Fibroblast of peridontal ligament (primary cell): ENCODE results near the gene RAPH1.
"Not testable (repeated sequence)": the region's sequence is repeated elsewhere in the genome, so short reads cannot be mapped to it uniquely, and the experiment has no call there.

ENCODE experiments used
- DNase-seq: peaks from one replicate; pipeline ENCODE4 v3.0.0-alpha.2; 2010; ENCODE audit errors: extremely low read depth

The RAPH1 gene

DNA sequence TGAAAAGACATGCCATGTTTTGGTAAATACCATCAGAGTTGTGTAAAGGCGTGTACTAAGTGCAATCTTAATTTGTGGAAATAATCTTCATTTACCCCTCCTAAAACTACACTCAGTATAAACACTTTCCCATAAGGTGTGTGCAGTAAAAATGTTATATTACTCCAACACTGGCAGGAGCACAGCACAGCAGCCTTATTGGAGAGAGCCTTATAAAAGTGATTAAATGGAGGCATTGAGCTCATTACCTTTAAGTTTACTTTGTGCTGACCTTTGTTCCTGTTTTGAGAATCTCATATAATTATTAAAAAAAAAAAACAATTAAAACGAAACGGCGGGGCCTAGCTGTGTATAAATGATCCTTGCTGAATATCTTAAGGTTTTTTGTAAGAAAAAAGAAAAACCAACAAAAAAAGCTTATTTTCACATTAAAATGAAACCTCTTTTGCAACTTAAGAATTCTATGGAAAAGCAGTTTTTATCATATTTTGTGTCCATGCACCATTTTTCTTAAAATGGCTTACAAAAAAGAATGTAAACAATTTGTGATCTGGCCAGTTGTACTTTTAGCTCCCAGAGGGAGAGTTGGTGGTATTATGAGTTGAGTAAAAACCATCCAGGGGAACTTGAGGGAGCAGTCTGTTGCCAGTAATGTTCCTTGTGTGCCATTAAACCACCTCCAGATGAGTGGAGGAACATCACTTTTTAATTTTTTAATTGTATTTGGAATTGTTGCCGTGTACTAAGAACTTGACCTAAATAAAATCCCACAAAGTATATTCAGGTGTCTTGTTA lies 103.5 kb downstream of the RAPH1 start:
- DNase-seq: peak; percentile 68

DNA sequence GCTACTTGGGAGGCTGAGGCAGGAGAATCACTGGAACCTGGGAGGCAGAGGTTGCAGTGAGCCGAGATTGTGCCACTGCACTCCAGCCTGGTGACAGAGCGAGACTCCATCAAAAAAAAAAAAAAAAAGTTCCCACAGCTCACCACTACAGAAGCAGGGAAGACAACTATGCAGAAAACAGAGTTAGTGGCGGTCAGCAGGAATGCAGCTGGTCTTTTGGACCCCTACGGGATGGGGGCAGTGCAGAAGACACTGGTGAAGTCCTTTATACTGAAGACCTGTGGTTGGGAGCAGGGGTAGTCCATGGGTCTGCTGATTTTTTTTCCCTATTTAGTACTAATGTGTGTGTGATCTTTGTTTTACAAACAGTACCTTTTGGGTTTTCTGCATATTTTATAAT lies 105.5 kb downstream of the RAPH1 start:
- DNase-seq: not testable (repeated sequence)

DNA sequence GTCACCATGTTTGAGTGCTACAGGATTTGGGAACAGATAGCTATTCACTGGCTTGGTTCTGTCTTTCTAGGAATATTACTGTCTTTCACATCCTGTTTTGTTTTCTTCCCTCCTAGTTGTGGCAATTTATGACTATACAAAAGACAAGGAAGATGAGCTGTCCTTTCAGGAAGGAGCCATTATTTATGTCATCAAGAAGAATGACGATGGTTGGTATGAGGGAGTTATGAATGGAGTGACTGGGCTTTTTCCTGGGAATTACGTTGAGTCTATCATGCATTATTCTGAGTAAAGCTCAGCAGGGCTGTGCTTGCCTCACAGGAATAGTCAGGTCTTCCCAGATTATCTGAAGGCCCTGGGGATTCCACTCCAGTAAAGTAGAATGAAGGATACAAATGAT lies 108.0 kb downstream of the RAPH1 start:
- DNase-seq: peak; percentile 61

DNA sequence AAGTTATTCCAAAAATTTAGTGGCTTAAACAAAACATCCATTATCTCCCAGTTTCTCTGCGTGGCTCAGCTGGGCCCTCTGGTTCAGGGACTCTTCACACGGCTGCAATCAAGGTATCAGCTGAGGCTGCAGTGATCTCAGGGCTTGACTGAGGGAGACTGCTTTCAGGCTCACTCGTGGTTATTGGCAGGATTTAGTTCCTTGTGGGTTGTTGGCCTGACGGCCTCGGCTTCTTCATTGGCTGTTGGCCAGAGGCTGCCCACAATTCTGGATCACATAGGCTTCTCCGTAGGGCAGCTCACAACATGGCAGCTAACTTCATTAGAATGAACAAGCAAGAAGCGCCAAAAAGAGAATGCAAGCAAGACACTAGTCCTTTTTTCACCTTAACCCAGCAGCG lies 116.8 kb downstream of the RAPH1 start:
- DNase-seq: peak; percentile 56

DNA sequence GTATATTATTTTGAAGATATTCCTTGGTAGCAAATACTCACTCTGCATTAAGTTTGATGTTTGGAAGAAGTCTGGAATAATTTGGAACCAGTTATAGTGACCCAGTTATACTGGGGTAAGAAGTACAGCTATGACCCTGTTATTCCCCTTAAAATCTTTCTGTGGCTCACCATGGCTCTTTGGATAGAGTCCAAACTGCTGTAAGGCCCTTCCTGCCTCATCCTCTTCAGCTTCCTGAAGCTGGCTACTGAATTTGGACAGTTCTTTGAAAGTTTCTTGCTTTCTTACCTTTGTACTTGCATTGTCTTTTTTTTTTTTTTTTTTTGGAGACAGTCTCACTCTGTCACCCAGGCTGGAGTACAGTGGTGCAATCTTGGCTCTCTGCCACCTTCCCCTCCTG lies 121.3 kb downstream of the RAPH1 start:
- no peak for DNase-seq

DNA sequence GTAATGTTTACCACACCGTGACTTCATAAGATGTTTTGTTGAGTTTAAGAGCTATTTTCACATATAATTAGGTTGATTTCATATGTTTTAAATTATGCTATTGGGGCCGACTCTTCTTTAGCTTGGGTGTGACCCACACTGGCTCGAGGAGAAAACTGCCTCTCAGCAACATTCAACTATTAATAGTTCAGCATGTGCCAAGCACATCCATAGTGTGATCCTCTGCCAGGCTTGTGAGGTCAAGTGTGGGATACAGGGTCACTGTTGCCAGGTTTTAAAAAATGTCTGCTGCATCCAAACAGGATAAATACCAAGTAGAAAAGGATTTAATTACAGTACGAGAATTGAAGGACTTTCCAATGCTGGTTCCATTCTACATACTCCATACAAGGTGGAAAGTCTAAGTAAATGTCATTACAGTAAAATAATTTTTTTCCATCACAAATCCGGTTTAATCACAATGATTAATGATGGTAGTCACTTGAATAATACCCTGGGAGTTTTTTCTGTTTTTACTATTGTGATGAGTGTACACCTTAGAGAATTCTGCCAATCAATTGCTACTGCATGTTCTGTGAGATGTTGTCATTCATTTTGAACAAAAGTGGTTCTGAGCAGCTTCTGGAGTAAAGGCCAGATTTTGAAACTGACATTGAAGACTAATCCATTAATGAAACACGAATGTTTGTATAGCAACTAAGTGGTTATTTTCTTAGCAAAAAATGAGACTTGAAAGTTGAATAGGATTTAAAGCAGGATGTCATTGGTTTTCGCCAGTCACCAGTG lies 122.4 kb downstream of the RAPH1 start:
- no peak for DNase-seq

DNA sequence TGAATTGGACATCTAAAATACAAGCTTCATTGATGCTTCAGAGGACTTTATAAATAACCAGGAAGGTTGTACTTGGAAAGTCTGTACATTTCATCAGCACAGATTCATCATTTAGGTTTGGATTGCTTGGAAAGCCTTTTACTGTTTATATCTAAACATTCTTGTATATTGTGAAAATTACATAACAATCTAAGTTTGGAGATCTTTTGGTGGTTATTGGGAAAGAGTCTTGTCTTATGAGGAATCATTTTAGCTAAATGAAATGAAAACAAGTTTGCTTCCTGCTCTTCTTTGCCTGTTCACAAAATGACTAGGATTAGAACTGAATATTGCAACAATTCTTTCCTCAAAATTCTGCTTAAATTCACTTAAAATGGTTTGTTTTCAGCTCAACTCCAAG lies 127.6 kb downstream of the RAPH1 start:
- DNase-seq: peak; percentile 85

DNA sequence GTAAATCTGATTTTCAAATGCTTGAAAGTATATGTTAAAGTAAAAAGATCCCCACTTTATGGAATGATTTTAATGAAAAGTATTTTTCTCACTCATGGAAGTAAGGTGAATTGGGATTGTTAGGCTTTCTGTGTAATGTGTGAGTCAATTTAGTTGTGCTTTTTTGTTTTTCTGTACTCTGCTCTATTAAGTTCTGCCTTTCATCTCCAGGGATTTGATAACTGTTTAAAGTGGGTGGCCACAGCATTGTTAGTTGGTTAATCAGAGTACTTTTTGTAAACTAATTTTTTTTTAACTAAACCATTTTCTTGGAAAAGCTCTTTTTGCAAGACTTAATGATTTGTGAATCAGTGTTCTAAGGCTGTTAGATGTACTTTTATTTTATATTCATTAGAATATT lies 130.1 kb downstream of the RAPH1 start:
- peak; percentile 67 for DNase-seq

DNA sequence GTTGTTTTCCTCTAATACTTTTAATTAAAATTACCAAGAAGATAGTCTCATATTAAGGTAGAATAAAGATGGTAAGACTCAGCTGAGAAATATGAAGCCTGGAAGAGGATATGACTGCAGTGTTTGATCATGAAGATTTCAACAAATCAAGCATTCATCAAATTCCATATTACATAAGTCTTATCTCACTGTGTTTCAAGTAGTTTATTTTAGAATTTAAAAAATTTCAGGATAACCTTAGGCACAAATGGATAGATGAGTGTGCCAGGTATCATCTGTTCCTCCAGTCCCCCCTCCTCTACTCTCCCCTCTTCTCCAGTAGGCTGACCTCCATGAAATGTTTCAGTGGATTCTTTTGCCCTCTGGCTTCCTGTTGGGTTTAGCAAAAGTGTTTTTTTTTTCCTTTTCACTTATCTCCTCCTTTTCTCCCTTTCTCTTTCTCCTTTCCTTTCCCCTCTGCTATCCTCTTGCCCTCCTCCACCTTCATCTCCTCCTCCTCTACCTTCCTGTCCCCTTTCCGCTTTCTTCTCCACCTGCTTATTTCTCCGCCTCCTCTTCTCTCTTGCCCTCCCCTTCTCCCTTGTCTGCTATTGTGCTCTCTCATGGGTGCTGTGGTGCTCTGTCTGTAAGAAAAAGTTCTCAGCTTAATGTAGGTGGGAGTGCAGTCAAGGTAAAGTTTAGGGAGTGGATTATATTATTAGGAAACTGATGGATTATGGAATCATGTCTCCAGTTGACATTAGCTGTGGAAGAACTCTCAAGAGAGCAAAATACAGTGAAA lies 134.1 kb downstream of the RAPH1 start:
- peak; percentile 20 for DNase-seq

DNA sequence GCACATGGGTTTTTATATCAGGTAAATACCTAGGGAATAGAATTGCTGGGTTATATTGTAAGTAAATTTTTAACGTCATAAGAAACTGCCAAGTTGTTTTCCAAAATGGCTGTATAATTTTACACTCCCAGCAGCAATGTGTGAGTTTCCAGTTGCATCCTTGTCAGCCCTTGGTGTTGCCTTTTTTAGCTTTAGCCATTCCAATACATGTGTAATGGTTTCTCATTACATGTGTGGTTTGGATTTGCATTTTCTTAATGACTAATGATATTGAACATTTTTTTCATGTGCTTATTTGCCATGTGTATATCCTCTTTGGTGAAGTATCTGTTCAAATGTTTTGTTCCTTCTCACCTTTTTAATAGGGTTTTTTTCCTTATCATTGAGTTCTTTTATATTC lies 136.1 kb downstream of the RAPH1 start:
- DNase-seq: no peak

DNA sequence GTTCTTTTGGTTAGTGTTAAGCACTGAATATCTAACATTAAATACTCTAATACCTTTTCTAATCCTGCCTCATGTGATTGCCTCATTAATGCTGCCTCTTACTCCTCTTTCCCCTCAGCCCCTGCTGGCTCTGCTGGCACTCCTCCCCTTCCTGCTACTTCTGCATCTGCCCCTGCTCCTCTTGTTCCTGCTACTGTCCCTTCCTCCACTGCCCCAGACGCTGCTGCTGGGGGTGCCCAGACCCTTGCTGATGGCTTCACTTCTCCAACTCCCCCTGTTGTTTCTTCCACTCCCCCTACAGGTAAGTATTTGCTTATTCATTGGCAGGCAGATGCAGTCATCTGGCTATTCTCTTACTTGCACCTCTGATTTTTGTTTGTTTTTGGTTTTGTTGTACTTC lies 138.4 kb downstream of the RAPH1 start:
- DNase-seq: no peak

DNA sequence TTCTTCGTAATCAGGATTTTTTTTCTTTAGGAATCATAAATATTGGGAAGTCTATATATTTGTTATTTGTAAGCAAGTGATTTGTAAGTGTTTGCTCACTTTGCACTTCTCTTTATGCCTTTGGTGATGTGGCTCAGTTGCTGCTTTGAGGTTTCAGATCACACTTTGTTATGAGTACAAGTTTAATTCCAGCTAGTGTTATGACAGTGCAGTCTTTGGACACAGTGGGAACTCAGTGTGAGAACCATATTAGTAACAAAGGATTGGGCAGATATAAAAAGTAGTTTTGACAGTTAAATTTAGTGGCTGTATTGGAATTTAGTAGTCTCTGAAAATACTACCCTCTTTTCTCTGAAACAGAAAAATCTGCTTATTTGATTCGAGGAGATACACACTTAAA lies 139.2 kb downstream of the RAPH1 start:
- no peak for DNase-seq

DNA sequence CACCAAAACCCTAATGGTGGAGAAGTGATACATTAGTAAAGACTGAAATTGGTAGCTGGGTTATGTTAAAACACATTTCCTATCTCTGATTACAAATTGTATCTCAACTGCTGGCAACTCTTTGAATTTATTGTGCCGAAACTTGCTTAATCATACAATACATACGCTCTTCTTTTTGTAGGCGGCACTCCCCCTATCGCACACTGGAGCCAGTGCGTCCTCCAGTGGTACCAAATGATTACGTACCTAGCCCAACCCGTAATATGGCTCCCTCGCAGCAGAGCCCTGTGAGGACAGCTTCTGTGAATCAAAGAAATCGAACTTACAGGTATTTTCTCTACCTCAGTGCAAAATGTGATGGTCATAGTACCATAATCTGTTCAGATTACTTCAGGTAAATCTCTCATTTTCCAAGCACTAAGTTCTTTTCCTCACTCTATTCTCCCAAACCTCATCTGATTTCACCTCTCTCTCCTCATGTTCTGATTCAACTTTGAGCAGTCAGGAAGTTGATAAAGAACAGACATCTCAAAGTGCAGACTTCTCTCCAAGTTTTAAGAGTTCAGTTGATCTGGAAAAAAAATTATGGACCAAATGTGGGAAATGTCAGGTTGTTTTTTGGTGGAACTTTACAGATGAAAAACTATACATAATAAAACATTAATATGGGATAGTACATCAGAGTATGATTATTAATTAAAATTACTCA lies 140.4 kb downstream of the RAPH1 start:
- DNase-seq: no peak

DNA sequence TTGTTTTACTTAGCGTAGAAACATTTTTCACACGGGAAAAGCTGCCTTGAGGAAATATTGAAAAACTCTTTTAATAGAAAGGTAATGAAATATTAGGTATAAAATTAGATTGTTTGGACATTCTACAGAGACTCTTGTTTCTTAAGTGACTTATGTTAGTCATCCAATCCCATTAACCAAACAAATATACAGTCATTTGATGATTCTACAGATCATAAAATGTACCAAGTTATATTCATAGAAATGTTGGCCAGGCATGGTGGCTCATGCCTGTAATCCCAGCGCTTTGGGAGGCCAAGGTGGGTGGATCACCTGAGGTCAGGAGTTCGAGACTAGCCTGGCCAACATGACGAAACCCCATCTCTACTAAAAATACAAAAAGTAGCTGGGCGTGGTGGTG lies 146.9 kb downstream of the RAPH1 start:
- not testable (repeated sequence) for DNase-seq

DNA sequence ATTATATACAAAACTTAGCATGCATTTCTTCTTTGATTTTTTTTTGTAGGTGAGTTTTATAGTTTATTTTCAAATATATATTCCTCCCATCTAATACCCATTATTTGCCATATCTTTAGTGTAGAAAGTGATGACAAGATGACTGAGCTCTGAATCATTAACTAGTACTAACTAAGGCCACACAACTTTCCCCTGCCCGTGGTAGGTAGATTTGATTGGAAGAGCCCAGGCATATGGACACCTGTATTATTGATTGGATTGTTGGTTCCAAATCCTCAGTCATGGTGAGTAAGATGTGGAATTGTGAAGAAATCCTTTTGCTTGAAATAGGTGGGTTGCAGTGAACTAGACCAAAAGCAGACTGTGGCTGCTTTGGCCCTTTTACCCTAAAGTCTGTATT lies 152.1 kb downstream of the RAPH1 start:
- no peak for DNase-seq

DNA sequence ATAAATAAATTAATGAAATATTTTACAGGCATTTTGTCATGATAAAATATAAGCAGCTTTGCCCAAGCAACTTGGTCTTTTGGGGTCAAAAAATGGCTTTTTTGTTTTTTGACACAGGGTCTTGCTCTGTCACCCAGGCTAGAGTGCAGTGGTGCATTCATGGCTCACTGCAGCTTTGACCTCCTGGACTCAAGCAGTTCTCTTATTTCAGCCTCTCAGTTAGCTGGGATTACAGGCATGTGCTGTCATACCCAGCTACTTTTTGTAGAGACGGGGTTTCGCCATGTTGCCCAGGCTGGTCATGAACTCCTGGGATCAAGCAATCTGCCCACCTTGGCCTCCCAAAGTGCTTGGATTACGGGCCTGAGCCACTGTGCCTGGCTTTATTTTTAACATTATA lies 155.9 kb downstream of the RAPH1 start:
- DNase-seq: no peak

DNA sequence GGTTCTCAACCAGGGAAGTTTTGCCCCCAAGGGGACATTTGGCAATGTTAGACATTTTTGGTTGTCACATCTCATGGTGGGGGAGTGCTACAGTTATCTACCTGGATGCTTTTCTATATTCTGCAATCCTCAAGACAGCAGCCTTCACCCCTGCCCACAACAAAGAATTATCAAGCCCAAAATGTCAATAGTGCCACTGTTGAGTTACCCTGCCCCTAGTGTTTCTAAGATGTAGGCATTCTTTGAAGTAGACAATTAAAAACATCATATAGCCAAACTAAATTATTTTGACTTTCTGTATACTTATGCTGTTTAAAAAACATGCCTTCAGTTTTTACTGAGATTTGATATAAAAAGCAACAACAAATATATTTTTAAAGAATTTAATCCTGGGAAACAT lies 158.9 kb downstream of the RAPH1 start:
- no peak for DNase-seq

DNA sequence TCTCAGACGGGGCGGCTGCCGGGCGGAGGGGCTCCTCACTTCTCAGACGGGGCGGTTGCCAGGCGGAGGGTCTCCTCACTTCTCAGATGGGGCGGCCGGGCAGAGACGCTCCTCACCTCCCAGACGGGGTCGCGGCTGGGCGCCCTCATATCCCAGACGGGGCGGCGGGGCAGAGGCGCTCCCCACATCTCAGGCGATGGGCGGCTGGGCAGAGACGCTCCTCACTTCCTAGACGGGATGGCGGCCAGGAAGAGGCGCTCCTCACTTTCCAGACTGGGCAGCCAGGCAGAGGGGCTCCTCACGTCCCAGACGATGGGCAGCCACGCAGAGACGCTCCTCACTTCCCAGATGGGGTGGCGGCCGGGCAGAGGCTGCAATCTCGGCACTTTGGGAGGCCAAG lies 162.4 kb downstream of the RAPH1 start:
- DNase-seq: not testable (repeated sequence)

DNA sequence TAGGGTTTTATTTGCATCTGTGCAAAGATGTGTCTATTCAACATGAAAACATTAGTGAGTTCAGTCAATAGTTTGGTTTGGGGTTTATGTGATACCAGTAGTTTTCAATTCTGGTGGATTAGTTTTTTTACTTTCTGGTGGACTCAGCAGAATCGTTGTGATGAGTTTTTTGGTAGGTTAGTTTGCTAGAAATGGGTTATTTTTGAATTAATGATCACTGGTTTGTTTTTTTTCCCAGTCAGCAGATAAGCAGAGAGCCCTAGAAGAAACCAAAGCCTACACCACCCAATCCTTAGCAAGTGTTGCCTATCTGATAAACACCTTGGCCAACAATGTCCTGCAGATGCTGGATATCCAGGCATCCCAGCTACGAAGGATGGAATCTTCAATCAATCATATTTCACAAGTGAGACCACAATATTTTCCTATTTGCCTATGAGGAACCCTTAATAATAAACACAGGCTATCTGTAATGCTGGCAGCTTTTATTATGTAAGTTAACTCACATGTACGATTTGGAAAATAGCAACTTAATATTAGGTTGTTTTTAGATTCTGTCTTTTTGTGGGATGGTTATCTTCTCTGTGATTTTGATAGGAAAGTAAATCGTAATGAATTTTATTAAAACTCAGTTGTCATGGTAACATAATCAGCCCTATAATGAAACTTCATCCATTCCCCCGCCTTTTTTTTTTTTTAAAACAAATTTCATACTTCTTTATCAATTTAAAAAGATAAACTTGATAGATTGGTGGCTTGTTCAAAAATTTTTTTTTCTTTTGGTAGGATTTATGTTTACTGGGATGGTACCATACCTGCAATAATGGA lies 168.2 kb downstream of the RAPH1 start:
- no peak for DNase-seq

DNA sequence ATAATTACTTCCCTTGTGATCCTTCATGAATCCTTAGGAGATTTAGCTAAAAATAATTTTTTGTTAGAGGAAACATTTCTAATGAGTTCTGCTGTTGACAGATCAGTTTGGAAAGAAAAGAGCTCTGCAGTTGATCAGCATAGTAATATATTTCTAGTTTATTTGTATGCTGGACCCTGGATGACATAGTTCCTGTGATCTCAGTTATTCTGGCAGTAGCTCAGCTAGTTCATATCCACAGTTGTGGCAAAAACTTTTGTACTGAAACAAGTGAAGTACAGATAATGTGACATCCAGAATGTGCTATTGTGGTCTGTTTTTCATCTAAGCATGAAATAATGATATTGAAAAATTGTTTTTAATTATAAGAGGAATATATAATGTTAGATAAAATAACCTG lies 173.2 kb downstream of the RAPH1 start:
- peak; percentile 36 for DNase-seq

DNA sequence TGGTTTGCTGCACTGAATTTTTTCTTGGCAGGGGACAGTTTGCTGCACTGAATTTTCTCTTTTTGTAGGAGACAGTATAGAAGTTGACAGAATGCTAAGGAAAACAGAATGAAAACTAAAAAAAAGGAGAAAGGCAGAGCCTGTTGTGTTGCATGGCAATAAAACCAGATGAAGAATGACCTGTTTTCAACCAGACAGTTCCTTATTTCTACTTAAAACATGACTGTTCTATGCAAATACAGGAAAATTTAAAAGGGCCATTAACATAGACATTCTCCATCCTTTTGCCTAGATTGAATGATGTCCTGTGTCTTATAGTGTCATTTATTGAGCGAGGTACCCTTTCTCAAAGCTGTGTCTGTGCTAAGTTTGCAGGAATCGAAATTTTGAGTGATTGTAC lies 173.6 kb downstream of the RAPH1 start:
- no peak for DNase-seq
